ENCODE data around the gene SLFN12L. TPM values are rescaled to one million over a fixed set of nuclear protein-coding genes. Genes with fewer than 3 reads are reported as not detected.

SLFN12L gene
- polyA plus RNA-seq, 1 of the 3 experiments (the other 2 are of a cell fraction): not detected

GRCh38 chr17:35531160-35531559 lies 6.3 kb downstream of the SLFN12L start:
- H3K4me2 ChIP-seq: no peak overlapping the region
- WGBS (ENCODE audit: low lambda C conversion rate): 13% methylated on average over 1 of the region's 1 CpG
- H3K27ac ChIP-seq (ENCODE audit: low read depth in 2 of 2, low read length in 1 of 2): no peak overlapping the region
- H3K4me1 ChIP-seq (ENCODE audit: control insufficient read depth in 1 of 2, insufficient read depth in 2 of 2, low read depth in 1 of 2, low read length in 1 of 2): no peaks in the 10 kb centered on the region
- H3K9ac ChIP-seq: no peak overlapping the region
- ChIA-PET CTCF (interaction anchor here (1.0 kb wide), 1 partner anchor 9 kb away, joined by 3 read pairs; no protein-coding TSS in a partner anchor), POLR2A (no interaction called here)
- no peaks in the 10 kb centered on the region for H4K20me1 ChIP-seq (ENCODE audit: insufficient read depth)
- no peak overlapping the region for H2AFZ ChIP-seq (ENCODE audit: low read depth)
- H3K79me2 ChIP-seq (ENCODE audit: insufficient read depth): no peaks in the 10 kb centered on the region
- no peak for DNase-seq
- H3K9me3 ChIP-seq: no peaks in the 10 kb centered on the region
- no peaks in the 10 kb centered on the region for H3K36me3 ChIP-seq (replicated peaks in 1 of 2; ENCODE audit: control insufficient read depth in 1 of 2, insufficient read depth in 2 of 2, low read length in 1 of 2)
- no peaks in the 10 kb centered on the region for H3F3A ChIP-seq (replicated peaks; ENCODE audit: insufficient read depth)
- TF ChIP-seq SMC3 (IDR thresholded peaks at IDR 0.05; ENCODE audit: low read depth, low read length) (no peak), TAF1 (IDR thresholded peaks at IDR 0.05; ENCODE audit: borderline replicate concordance, low read depth, low read length) (no peak), GATA2 (CRISPR knock-in tag; IDR thresholded peaks at IDR 0.05) (no peak), PBX3 (IDR thresholded peaks at IDR 0.05) (no peak), CHD2 (IDR thresholded peaks at IDR 0.05; ENCODE audit: low read length, partially characterized antibody) (no peak), FOXM1 (IDR thresholded peaks at IDR 0.05; ENCODE audit: low read depth) (no peak), CTCF (IDR thresholded peaks at IDR 0.05) (no peak), JUND (IDR thresholded peaks at IDR 0.05) (no peak), REST (IDR thresholded peaks at IDR 0.05; ENCODE audit: low read depth, low read length) (no peak), IRF3 (IDR thresholded peaks at IDR 0.05; ENCODE audit: low read depth, low read length) (no peak), USF2 (IDR thresholded peaks at IDR 0.05; ENCODE audit: borderline replicate concordance, low read depth, low read length) (no peak), RFX5 (IDR thresholded peaks at IDR 0.05; ENCODE audit: low read length) (no peak), RCOR1 (IDR thresholded peaks at IDR 0.05; ENCODE audit: low read length) (no peak), NRF1 (IDR thresholded peaks at IDR 0.05; ENCODE audit: low read depth, low read length) (no peak), YY1 (IDR thresholded peaks at IDR 0.05; ENCODE audit: low read depth) (no peak), MXI1 (IDR thresholded peaks at IDR 0.05; ENCODE audit: low read depth, low read length) (no peak), NFIC (IDR thresholded peaks at IDR 0.05; ENCODE audit: borderline replicate concordance) (no peak), TCF12 (IDR thresholded peaks at IDR 0.05) (no peak)
- peaks cover 35% of the 10 kb centered on the region for H3K27me3 ChIP-seq (ENCODE audit: insufficient read depth)
- no peaks in the 10 kb centered on the region for H3K9me2 ChIP-seq
- H3K4me3 ChIP-seq (ENCODE audit: low read depth in 2 of 2, low read length in 1 of 2): no peak overlapping the region
